ENCODE measurements around the gene MXD4. TPM values are rescaled to one million over a fixed set of nuclear protein-coding genes. Genes with fewer than 3 reads are reported as not detected.

The MXD4 gene
- total and polyA plus RNA-seq, 5 donors from 2014 or later: 34.3 to 121 (median 58.1) TPM

DNA sequence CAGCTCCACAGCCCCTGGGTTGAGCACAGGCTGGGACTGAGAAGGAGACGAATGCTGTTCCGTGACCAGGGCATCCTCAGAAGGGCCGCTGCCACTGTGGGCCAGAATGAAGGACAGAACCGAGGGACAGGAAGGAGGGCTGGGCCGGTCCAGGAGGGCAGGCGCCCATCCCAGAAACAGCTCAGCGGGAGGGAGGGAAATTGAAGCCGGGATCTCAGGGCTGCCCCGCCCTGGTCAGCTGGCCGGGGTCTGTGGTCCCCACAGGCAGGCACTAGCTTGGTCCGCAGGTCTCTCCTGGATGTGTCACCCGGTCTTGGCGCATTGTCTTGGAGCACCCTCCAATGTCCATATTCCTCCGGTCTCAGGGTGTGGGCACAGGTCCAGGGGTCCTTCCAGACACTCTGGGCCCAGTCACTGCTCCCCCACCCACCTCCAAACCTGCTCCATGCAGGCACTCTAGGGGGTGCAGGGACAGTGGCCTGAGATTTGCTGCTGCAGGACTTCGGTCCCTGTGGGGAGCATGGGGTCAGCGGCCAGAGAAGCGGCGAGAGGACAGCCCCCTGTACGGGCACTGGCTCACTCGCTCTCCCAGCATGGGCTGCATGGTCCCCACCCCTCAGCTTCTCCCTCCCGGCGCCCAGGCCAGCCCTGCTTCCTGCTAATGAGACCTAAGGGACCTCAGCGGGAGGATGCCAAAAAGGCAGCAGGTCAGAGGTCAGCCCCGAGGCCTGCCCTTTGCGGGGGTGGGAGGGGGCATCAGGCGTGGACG is 23.9 kb upstream of the MXD4 start:
- peaks cover 5% of the 10 kb centered on the region for H3K27me3 Mint-ChIP-seq
- DNase-seq: no peak
- H3K4me3 ChIP-seq (ENCODE audit: low read depth, low read length): no peak overlapping the region
- no peak overlapping the region for H3K4me3 Mint-ChIP-seq
- peaks cover 47% of the 10 kb centered on the region for H3K4me1 ChIP-seq (ENCODE audit: control insufficient read depth, insufficient read depth, low read length, poor library complexity, severe bottlenecking)
- peaks cover 18 to 51% (median 24%) of the 10 kb centered on the region in 4 donors for H3K4me1 Mint-ChIP-seq
- H3K36me3 ChIP-seq (ENCODE audit: control insufficient read depth, insufficient read depth, low read length): no peaks in the 10 kb centered on the region
- ATAC-seq (ENCODE audit: low read depth in 2 of 2): no peak
- no peaks in the 10 kb centered on the region for H3K9me3 Mint-ChIP-seq
- no peak overlapping the region for H3K27ac Mint-ChIP-seq
- no peak overlapping the region for H3K27ac ChIP-seq (ENCODE audit: insufficient read depth, low read length, poor library complexity, severe bottlenecking)
- H3K27me3 ChIP-seq (ENCODE audit: control insufficient read depth, insufficient read depth, low read length): no peaks in the 10 kb centered on the region
- no peaks in the 10 kb centered on the region for H3K9me3 ChIP-seq (ENCODE audit: control insufficient read depth in 2 of 2, low read length in 2 of 2)
- H3K36me3 Mint-ChIP-seq: peaks cover 3% of the 10 kb centered on the region

DNA sequence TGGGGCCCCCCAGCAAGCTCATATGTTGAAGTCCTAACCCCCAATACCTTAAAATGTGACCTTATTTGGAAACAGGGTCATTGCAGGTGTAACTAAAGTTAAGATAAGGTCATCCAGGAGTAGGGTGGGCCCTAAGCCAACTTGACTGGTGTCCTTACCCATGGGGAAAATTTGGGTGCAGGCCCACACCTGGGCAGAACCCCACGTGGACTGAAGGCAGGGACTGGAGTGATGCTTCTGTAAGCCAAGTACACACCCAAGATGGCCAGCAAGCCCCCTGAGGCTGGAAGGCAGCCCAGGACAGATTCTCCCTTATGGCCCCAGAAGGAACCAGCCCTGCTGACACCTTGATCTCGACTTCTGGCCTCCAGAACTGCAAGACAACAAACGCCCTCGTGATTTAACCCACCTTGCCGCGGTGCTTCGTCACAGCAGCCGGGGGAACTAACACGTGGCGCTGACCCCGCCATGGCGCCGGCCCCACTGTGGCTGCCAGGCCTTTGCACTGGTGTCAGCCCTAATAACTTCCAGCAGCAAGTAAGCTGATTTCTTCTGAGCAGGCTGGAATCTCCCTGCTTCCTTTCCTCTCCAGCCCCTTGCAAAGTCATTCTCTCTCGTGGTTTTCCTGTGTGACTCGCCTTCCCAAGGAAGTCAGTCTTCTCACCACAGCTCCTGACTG is 23.2 kb upstream of the MXD4 start:
- H3K36me3 ChIP-seq (ENCODE audit: control insufficient read depth, insufficient read depth, low read length): no peaks in the 10 kb centered on the region

DNA sequence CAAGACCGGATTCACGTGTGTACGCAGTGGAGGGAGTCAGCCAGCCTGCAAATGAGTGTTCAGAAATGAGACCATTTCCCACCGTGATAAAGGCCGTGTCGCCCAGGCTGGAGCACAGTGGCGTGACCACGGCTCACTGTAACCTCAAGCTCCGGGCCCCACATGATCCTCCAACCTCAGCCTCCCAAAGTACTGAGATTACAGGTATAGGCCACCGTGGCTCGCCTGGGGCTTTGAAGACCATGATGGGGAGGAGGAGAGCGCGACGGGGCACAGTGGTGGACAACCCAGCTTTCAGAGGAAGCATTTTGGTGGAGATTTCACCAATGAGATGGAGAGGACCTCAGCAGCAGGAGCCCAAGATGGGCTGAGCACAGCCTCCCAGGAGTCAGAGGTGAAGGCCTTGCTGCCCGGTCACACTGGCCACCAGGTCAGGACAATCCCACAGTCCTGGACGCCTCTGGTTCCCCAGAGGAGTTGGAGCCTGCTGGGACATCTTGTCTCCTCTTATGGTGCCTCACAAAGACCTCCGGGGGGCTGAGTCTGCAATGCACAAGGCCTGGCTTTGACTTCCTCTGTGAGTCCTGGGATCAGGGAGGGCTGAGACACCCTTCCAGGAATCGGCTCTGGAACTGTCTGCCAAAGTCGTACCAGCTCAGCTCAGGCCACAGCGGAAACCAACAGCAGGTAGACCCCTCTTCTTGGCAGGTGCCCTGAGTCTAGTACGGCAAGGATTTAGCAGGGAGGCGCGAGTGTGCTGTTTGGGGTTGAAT is 22.4 kb upstream of the MXD4 start:
- peaks cover 36% of the 10 kb centered on the region for H3K4me1 ChIP-seq (ENCODE audit: control insufficient read depth, insufficient read depth, low read length, poor library complexity, severe bottlenecking)
- H3K27me3 ChIP-seq (ENCODE audit: control insufficient read depth, insufficient read depth, low read length): no peaks in the 10 kb centered on the region
- DNase-seq (no peak), ATAC-seq (ENCODE audit: low read depth in 2 of 2) (no peak)
- H3K27ac ChIP-seq (ENCODE audit: insufficient read depth, low read length, poor library complexity, severe bottlenecking): no peak overlapping the region
- Mint-ChIP-seq H3K36me3 (peaks cover 3% of the 10 kb centered on the region), H3K9me3 (no peaks in the 10 kb centered on the region), H3K27me3 (peaks cover 4% of the 10 kb centered on the region), H3K27ac (peak overlapping the region in 2 of 3 donors; percentile 57 to 72), H3K4me1 (peaks cover 16 to 48% (median 24%) of the 10 kb centered on the region in 4 donors), H3K4me3 (no peak overlapping the region)
- H3K36me3 ChIP-seq (ENCODE audit: control insufficient read depth, insufficient read depth, low read length): no peaks in the 10 kb centered on the region
- H3K9me3 ChIP-seq (ENCODE audit: control insufficient read depth in 2 of 2, low read length in 2 of 2): no peaks in the 10 kb centered on the region
- no peak overlapping the region for H3K4me3 ChIP-seq (ENCODE audit: low read depth, low read length)

More for the DNA sequence above, 23.2 kb upstream of the MXD4 start:
- peaks cover 3% of the 10 kb centered on the region for H3K36me3 Mint-ChIP-seq
- Histone ChIP-seq H3K4me1 (ENCODE audit: control insufficient read depth, insufficient read depth, low read length, poor library complexity, severe bottlenecking) (peaks cover 44% of the 10 kb centered on the region), H3K27me3 (ENCODE audit: control insufficient read depth, insufficient read depth, low read length) (no peaks in the 10 kb centered on the region), H3K9me3 (ENCODE audit: control insufficient read depth in 2 of 2, low read length in 2 of 2) (no peaks in the 10 kb centered on the region), H3K27ac (ENCODE audit: insufficient read depth, low read length, poor library complexity, severe bottlenecking) (no peak overlapping the region), H3K4me3 (ENCODE audit: low read depth, low read length) (no peak overlapping the region)
- H3K4me3 Mint-ChIP-seq: no peak overlapping the region
- ATAC-seq (ENCODE audit: low read depth in 2 of 2) (no peak), DNase-seq (no peak)
- peaks cover 4% of the 10 kb centered on the region for H3K27me3 Mint-ChIP-seq
- peak overlapping the region in 2 of 3 donors; percentile 55 to 72 for H3K27ac Mint-ChIP-seq
- H3K9me3 Mint-ChIP-seq: no peaks in the 10 kb centered on the region
- H3K4me1 Mint-ChIP-seq: peaks cover 16 to 50% (median 22%) of the 10 kb centered on the region in 4 donors

DNA sequence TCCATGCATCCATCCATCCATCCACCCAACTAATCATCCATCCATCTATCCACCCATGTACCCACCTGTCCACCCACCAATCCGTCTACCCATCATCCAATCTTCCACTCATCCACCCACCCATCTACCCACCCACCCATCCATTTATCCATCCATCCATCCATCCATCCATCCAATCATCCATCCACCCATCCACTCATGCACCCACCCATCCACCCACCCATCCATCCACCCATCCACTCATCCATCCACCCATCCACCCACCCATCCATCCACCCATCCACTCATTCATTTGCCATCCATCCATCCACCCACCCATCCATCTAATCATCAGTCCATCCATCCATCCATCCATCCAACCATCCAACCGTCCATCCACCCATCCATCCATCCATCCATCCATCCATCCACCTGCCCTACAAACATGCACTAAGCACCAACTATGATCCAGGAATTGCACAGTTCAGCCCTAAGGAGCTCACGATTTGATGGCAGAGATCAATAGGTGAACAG is 21.3 kb upstream of the MXD4 start:
- Mint-ChIP-seq H3K36me3 (peaks cover 3% of the 10 kb centered on the region), H3K9me3 (no peaks in the 10 kb centered on the region), H3K27ac (peak overlapping the region in 1 of 3 donors; percentile 57), H3K27me3 (peaks cover 4% of the 10 kb centered on the region), H3K4me1 (peaks cover 16 to 53% (median 24%) of the 10 kb centered on the region in 4 donors), H3K4me3 (no peak overlapping the region)
- Histone ChIP-seq H3K4me3 (ENCODE audit: low read depth, low read length) (no peak overlapping the region), H3K27me3 (ENCODE audit: control insufficient read depth, insufficient read depth, low read length) (no peaks in the 10 kb centered on the region), H3K27ac (ENCODE audit: insufficient read depth, low read length, poor library complexity, severe bottlenecking) (no peak overlapping the region), H3K36me3 (ENCODE audit: control insufficient read depth, insufficient read depth, low read length) (no peaks in the 10 kb centered on the region), H3K4me1 (ENCODE audit: control insufficient read depth, insufficient read depth, low read length, poor library complexity, severe bottlenecking) (peaks cover 35% of the 10 kb centered on the region), H3K9me3 (ENCODE audit: control insufficient read depth in 2 of 2, low read length in 2 of 2) (no peaks in the 10 kb centered on the region)
- DNase-seq: no peak
- no peak for ATAC-seq (ENCODE audit: low read depth in 2 of 2)

DNA sequence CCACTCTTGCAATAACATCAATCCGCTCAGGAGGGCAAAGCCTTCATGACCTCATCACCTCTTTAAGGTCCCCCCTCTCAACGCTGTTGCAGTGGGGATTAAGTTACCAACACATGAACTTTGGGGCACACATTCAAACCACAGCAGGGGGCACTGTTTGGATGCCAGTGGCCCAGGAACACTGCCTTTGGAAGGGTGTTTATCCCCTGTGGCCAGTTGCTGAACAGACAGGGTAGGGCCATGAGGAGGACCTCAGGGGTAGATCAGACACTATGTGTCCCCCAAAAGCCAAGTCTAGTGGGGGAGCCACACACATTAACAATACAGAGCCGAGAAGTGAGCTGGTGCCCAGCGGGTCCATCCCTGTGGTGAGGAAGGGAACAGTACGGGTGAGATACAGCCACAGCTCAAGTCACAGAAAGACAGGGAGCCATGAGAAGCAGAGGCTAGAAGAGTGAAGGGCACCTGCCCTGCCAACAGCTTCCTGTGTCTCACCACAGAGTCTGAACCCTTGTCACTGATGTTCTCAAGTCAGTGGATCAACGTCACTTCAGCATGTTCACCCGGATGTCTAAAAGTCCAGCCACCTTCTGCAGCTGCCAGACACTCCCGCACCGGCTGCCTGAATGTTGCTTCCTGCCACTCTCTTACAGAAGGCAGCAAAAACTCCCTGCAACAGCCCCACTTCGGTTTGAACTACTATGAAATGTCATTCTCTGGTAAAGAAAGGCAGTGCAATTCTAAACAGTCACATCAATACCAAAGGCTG is 19.9 kb upstream of the MXD4 start:
- Mint-ChIP-seq H3K4me1 (peaks cover 16 to 53% (median 24%) of the 10 kb centered on the region in 4 donors), H3K27ac (peak overlapping the region; percentile 65 to 100 (median 99)), H3K27me3 (peaks cover 4% of the 10 kb centered on the region), H3K9me3 (no peaks in the 10 kb centered on the region), H3K36me3 (peaks cover 3% of the 10 kb centered on the region), H3K4me3 (peak overlapping the region; percentile 45 to 89 (median 65))
- Histone ChIP-seq H3K4me1 (ENCODE audit: control insufficient read depth, insufficient read depth, low read length, poor library complexity, severe bottlenecking) (peaks cover 35% of the 10 kb centered on the region), H3K9me3 (ENCODE audit: control insufficient read depth in 2 of 2, low read length in 2 of 2) (no peaks in the 10 kb centered on the region), H3K36me3 (ENCODE audit: control insufficient read depth, insufficient read depth, low read length) (no peaks in the 10 kb centered on the region), H3K27ac (ENCODE audit: insufficient read depth, low read length, poor library complexity, severe bottlenecking) (peak overlapping the region; percentile 89), H3K4me3 (ENCODE audit: low read depth, low read length) (peak overlapping the region; percentile 67), H3K27me3 (ENCODE audit: control insufficient read depth, insufficient read depth, low read length) (no peaks in the 10 kb centered on the region)
- ATAC-seq (ENCODE audit: low read depth in 2 of 2): peak; percentile 97 to 98
- peak; percentile 76 to 96 (median 90) for DNase-seq

DNA sequence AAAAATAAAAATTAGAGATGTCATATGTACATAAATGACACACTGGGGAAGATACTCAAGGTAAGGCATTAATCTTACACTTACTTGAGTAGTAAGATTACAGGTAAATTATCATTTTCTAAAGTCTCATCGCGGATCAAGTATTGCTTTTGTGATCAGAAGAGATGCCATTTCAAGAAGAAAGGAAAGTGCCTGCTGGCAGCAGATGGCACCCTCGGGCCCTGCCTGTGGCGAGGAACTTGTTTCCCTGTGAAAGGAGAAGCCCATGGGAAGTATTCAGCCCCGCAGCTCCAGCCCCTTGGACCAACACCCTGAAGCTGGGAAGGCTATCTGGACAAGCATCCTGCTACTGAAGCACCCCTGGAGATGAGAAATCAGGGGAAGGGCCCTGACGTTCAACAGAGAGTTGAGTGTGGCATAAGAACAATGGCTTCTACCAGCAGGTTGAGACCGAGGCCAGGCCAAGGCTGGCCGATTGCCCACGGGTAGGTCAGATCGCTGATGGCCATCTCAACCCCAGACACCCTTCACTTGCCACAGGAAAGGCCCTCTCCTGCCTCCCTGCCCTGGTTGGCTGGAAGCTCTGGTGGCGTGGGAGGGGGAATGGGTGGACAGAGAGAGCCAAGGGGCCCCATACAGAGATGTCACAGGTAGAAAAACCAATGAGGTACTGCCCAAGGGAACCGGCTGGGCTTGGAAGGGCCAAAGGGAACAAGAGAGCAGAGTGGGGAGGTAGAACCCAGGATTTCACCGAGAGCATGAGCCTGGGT is 18.8 kb upstream of the MXD4 start:
- Histone ChIP-seq H3K27ac (ENCODE audit: insufficient read depth, low read length, poor library complexity, severe bottlenecking) (peak overlapping the region; percentile 89), H3K4me1 (ENCODE audit: control insufficient read depth, insufficient read depth, low read length, poor library complexity, severe bottlenecking) (peaks cover 35% of the 10 kb centered on the region), H3K27me3 (ENCODE audit: control insufficient read depth, insufficient read depth, low read length) (no peaks in the 10 kb centered on the region), H3K36me3 (ENCODE audit: control insufficient read depth, insufficient read depth, low read length) (no peaks in the 10 kb centered on the region), H3K9me3 (ENCODE audit: control insufficient read depth in 2 of 2, low read length in 2 of 2) (no peaks in the 10 kb centered on the region), H3K4me3 (ENCODE audit: low read depth, low read length) (no peak overlapping the region)
- H3K4me1 Mint-ChIP-seq: peaks cover 16 to 51% (median 24%) of the 10 kb centered on the region in 4 donors
- H3K36me3 Mint-ChIP-seq: peaks cover 3% of the 10 kb centered on the region
- peak overlapping the region in 2 of 4 donors; percentile 48 to 52 for H3K4me3 Mint-ChIP-seq
- H3K27me3 Mint-ChIP-seq: peaks cover 4% of the 10 kb centered on the region
- DNase-seq (no peak), ATAC-seq (ENCODE audit: low read depth in 2 of 2) (no peak)
- H3K27ac Mint-ChIP-seq: peak overlapping the region; percentile 65 to 100 (median 99)
- H3K9me3 Mint-ChIP-seq: no peaks in the 10 kb centered on the region
